Uterus (tissue), 2 donors: ENCODE data around the gene ZMIZ2.

Source experiments
- POLR2A ChIP-seq, 2 donors: fragments of 450-650 bp; IDR thresholded peaks; one replicate each; pipeline ENCODE4 v1.6.1; 2016; ENCODE audit warnings: antibody characterized with exemption in 2 of 2, mild to moderate bottlenecking in 1 of 2, moderate library complexity in 1 of 2
- TF ChIP-seq, protein P1 (sequence below), 4 experiments: fragments of 200-600 bp in 2 of 4; fragments of 450-650 bp in 2 of 4; sonication (generic) in 2 of 4; IDR thresholded peaks; one replicate each; pipeline ENCODE4 v1.5.1; 2016 to 2019; ENCODE audit warnings: antibody characterized with exemption in 4 of 4, mild to moderate bottlenecking in 2 of 4, moderate library complexity in 1 of 4

DNA sequence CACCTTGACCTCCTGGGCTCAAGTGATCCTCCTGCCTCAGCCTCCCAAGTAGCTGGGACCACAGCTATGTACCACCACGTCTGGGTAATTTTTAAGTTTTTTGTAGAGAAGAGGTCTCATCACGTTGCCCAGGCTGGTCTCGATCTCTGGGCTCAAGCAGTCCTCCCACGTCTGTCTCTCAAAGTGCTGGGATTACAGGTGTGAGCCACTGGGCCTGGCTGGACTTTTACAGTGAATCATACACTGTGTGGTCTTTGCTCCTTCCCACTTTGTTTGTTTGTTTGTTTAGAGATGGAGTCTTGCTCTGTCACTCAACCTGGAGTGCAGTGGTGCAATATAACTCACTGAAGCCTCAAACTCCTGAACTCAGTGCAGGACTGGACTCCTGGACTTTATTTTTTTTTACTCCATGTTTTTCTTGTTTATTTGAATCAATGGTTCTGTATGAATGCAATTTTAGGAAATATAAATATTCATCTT is 60.3 kb downstream of the ZMIZ2 start:
- TF ChIP-seq, protein P1, sequence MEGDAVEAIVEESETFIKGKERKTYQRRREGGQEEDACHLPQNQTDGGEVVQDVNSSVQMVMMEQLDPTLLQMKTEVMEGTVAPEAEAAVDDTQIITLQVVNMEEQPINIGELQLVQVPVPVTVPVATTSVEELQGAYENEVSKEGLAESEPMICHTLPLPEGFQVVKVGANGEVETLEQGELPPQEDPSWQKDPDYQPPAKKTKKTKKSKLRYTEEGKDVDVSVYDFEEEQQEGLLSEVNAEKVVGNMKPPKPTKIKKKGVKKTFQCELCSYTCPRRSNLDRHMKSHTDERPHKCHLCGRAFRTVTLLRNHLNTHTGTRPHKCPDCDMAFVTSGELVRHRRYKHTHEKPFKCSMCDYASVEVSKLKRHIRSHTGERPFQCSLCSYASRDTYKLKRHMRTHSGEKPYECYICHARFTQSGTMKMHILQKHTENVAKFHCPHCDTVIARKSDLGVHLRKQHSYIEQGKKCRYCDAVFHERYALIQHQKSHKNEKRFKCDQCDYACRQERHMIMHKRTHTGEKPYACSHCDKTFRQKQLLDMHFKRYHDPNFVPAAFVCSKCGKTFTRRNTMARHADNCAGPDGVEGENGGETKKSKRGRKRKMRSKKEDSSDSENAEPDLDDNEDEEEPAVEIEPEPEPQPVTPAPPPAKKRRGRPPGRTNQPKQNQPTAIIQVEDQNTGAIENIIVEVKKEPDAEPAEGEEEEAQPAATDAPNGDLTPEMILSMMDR (IDR thresholded peaks at IDR 0.05): no peak
- no peak for TF ChIP-seq POLR2A (IDR thresholded peaks at IDR 0.05)
